Measurements from ENCODE around the gene CBFA2T2. TPM values are rescaled to one million over a fixed set of nuclear protein-coding genes. Genes with fewer than 3 reads are reported as not detected.

The CBFA2T2 gene
- total RNA-seq, 1 donor from 2014 or later = 16.5 TPM

Other genes with a start within 250 kb of the CBFA2T2 start
- gene BPIFB1, start 206.9 kb upstream of the CBFA2T2 start, total RNA-seq = 158 TPM
- gene CDK5RAP1, start 88.6 kb upstream of the CBFA2T2 start, total RNA-seq = 24.3 TPM
- gene SNTA1, start 46.3 kb upstream of the CBFA2T2 start, total RNA-seq = 98.3 TPM
- not detected for gene C20orf144, start 172.2 kb downstream of the CBFA2T2 start, total RNA-seq
- 0.10 TPM for gene ACTL10, start 176.8 kb downstream of the CBFA2T2 start, total RNA-seq
- gene NECAB3, start 184.3 kb downstream of the CBFA2T2 start, total RNA-seq = 46.5 TPM
- gene E2F1, start 196.3 kb downstream of the CBFA2T2 start, total RNA-seq = 5.5 TPM
- 6.7 TPM for gene PXMP4, start 230.2 kb downstream of the CBFA2T2 start, total RNA-seq
- gene ZNF341, start 241.9 kb downstream of the CBFA2T2 start, total RNA-seq = 1.8 TPM

All from tongue (tissue), 1 donor.